HG03045 (cell line): ENCODE measurements around the gene ARGLU1.

Experiments used
- ATAC-seq: cut with Tn5 transposase; IDR thresholded peaks from one replicate; pipeline ENCODE4 v1.9.1; 2021; ENCODE audit warnings: mild to moderate bottlenecking, moderate library complexity; ENCODE audit not compliant: unreplicated experiment

Gene ARGLU1

GRCh38 chr13:106527445-106527801 is 40.5 kb downstream of the ARGLU1 start:
- no peak for ATAC-seq

DNA sequence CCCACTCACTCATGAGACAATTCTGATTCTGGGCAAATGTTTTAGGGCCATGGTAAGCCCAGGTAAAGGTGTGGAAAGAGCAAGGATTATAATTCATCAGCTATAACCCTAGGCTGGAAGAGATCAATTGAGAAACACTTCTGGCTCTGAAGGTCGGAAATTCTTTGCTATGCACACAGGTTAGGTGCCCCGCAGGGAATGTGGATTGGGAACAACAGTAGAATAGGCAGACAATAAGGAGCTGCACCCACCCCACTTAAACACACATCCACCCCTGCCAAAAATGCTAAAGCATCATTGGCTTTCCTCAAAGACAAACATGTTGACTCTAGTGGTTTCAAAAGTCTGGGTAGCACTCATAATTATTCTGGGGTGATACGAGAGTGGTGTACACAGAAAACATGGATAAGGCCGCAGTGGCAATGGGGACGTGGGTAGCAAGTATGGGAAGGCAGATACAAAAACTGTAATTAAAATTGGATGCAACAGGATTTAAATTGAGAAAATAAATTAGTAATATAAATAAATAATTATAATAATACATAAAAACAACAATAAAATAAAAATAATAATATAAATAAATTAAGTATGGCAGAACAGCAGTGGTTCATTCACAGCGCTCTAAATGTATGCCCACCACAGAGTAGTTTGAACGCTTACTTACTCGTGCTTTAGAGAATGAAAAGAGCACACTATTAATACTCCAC is 41.0 kb downstream of the ARGLU1 start:
- no peak for ATAC-seq

GRCh38 chr13:106525865-106526264 is 42.1 kb downstream of the ARGLU1 start:
- ATAC-seq = no peak

GRCh38 chr13:106524108-106524507 is 43.8 kb downstream of the ARGLU1 start:
- no peak for ATAC-seq

GRCh38 chr13:106523576-106523975 is 44.4 kb downstream of the ARGLU1 start:
- no peak for ATAC-seq

DNA sequence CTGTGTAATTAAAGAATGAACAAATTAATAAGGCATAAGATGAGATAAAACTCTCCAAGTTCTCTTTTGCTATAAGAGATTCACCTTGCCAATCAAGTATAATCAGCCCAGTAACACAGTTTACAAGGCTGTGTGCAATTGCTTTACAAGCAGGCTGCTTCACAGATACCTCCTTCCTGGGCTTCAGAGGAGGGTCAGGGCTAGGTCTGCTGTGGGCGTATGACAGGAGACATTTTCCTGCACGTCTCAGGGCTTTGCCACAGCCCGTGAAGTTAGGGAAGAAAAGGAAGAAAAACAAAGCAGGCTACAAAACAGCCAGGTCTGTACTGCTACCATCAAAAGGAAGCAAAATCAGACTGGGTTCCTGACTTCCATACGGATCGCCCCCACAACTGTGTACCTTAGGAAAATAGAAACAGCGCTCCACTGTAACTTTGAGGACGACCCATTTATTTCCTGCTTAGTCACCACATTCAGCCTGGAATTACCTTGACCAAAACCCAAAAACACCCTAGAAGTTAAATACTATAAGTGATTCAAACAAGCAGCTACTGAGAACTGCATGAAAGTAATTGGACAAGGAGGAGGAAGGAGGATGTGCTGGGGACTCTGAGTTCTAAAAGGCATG is 44.9 kb downstream of the ARGLU1 start:
- no peak for ATAC-seq

- ATAC-seq = no peak
These were observed 45.7 kb downstream of the ARGLU1 start for GRCh38 chr13:106522112-106522705.

DNA sequence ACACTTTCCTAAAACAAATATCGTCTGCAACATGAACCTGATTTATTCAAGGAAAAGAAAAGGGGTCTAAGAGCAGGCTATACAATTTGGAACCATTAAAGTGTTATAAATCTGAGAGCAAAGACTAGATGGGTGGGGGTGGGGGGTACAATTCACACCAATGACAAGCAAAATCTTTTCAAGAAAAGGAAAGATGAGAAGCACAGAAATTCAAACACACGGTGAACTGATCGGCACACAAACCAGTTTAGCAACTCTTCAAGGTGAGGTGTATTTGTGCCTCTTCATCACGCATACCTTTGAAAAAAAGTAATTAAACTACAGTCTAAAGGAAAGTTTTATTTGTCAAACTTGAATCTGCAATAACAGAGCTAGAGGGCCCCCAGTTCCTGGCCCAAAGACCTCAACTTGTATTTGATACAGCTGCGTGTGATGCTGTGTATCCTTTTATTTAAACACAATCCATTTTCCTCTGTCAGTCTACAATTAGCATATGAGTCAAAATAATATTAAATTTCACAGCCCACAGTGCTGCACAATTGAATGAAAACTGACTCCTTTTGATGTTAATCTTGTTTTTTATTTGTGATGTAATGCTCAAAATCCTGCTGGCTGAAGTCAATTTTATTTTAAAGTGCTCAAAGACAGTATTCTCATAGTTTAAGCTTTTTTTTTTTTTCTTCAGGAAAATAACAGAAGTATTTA is 46.7 kb downstream of the ARGLU1 start:
- no peak for ATAC-seq

- ATAC-seq = no peak
These were observed 47.5 kb downstream of the ARGLU1 start for GRCh38 chr13:106520251-106521054.

DNA sequence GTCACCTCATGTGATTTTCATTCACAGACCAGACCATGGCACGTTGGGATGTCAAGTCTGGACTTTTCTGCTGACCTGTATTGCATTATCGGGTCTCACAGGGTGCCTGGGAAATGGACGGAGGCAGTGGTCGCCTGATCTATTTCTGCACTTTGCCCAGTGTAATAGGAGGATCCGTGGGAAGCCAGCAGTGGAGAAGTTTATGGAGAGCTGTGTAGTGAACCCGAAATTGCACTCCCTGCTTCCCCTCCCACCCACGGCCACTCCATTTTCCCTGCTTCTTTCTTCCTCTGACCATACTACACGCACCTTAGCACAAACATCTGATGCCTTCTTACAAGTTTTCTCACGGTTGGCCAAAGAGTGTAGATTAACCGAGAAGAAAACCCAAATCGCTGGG is 49.4 kb downstream of the ARGLU1 start:
- ATAC-seq = no peak

GRCh38 chr13:106517109-106517847 is 50.7 kb downstream of the ARGLU1 start:
- ATAC-seq = no peak

DNA sequence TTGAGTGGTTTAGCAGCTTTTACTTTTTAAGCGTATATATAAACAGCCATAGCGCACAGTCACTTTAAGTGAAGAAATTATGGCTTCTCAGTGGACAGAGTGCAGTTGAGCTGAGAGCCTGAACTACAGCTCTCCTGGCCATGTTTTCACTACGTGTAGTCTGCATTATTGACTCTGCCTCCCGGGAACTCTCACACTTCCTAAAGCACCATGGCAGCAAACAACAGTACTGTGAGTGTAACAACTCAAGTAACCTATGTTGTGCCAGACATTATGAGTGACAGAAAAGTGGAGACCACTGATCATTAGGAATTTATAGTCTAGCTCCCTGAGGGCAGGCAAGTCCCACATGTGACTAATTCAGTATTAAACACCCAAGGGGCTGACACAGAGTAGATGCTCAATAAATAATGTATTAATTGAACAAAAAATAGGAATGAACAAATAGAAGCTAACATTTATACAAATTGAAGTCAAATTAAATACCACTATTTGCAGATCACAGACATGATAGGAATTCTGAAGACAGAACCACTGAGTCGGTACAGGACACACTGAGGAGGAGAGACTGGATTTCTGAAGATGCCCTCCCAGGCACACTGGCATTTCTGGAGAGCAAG is 52.2 kb downstream of the ARGLU1 start:
- no peak for ATAC-seq

DNA sequence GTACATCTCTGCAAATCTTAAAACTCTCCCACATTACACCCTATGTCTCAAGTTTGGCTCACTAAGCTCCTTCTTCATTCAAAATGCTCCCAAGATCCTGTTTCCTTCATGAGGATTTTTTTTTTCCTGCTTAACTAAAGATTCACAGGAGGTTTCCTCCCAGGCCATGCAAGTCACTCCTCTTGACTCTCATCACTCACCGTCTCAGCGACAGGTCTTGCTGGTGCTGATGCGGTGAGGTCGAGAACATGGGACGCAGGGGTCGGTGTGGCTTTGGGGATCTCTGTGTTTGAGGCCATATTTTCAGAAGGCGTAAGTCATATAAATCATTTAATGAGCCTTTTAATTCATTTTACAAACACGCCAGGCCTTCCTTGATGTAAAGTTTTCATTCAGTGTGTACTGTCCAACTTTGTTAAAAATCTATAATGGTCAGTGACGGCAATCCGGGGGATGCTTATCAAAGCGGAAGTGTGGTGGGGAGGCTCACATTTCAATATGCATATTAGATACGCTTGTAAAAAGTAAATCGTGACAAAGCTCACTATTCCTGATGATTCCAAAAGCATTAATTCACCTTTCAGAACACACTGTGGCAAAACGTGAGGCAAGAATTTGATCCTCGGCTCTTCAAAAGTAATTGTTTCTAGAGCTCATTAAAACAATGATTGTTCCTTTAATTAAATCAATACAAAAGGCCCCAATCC is 52.9 kb downstream of the ARGLU1 start:
- ATAC-seq = no peak

- no peak for ATAC-seq
These were observed 54.6 kb downstream of the ARGLU1 start for GRCh38 chr13:106513025-106513983.

GRCh38 chr13:106507560-106508274 is 60.2 kb downstream of the ARGLU1 start:
- no peak for ATAC-seq

DNA sequence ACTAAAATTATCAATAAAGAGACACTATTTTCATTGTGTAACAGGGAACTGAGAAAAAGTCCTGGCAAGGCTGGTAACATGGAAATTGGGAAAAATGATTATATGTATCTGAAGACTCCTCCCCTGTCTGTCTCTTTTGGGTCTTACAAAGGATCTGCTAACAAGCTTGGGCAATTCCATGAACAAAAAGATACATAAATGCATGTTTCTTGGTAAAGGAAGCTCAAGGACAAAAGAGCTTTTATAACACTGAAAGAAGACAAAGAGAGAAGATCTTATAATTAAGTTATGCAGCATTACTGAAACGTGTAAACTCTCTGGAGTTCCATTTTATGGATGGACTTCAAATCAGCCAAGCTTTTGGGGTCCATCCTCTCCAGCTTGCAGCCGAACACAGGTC is 61.7 kb downstream of the ARGLU1 start:
- no peak for ATAC-seq

- ATAC-seq = no peak
These were observed 62.2 kb downstream of the ARGLU1 start for GRCh38 chr13:106505732-106506131.
